OCI-LY1 (cell line): Measurements from ENCODE around the gene MTMR3.

Experiments used
- EZH2 ChIP-seq: fragments of 200-600 bp; sonication (generic), shearing (Covaris generic); IDR thresholded peaks from 2 replicates; pipeline ENCODE4 v1.8.0; 2017; ENCODE audit warnings: borderline replicate concordance, mixed run types, mild to moderate bottlenecking, antibody characterized with exemption, low read length, moderate library complexity, mixed read lengths
- TF ChIP-seq, protein P1 (sequence below): fragments of 200-600 bp; sonication (generic), shearing (Covaris generic); IDR thresholded peaks from 2 replicates; pipeline ENCODE4 v1.5.1; 2017; ENCODE audit warnings: mild to moderate bottlenecking, antibody characterized with exemption, low read length, moderate library complexity, mixed read lengths

DNA sequence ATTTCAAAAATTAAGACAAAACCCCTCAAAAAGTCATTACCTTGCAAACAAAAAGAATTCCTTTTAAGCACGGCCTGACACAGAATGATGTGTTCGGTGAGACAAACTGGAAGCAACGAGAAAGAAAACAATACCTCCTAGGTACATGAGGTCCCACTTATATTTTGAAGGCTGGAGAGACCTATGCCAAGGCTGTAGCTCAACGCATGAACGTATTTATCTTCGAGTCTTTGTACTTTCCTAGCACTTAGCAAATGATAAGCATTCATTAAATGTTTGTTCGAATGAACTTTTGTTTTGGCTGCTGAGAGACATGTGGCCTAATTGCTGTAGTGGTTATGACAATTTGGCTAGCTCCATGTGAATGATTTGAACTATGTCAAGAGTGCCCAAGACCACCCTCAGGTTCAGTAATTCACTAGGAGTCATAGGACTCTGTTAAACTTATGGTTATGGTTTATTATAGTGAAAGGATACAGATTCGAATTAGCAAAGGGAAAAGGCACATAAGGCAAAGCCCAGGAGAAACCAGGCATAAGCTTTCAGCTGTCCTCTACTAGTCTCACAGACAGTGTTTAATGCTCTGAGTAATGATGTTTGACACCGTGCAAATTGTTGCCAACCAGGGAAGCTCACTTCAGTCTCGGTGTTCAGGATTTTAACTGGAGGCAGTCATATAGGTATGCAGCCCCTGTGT lies 171.2 kb downstream of the MTMR3 start:
- TF ChIP-seq, protein P1, sequence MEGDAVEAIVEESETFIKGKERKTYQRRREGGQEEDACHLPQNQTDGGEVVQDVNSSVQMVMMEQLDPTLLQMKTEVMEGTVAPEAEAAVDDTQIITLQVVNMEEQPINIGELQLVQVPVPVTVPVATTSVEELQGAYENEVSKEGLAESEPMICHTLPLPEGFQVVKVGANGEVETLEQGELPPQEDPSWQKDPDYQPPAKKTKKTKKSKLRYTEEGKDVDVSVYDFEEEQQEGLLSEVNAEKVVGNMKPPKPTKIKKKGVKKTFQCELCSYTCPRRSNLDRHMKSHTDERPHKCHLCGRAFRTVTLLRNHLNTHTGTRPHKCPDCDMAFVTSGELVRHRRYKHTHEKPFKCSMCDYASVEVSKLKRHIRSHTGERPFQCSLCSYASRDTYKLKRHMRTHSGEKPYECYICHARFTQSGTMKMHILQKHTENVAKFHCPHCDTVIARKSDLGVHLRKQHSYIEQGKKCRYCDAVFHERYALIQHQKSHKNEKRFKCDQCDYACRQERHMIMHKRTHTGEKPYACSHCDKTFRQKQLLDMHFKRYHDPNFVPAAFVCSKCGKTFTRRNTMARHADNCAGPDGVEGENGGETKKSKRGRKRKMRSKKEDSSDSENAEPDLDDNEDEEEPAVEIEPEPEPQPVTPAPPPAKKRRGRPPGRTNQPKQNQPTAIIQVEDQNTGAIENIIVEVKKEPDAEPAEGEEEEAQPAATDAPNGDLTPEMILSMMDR, result no peak
- no peak for TF ChIP-seq EZH2
